SK-N-SH treated with all-trans-retinoic acid at 6 μM for 48 hours (cell line): ENCODE data around the gene PDCD1.

Source experiments
- ATAC-seq: fragments of 200-7000 bp; cut with Tn5 transposase; 3 replicates; pipeline ENCODE4 v1.9.1; 2020; ENCODE audit warnings: mild to moderate bottlenecking, moderate library complexity
- ARNTL ChIP-seq: fragments of 450-650 bp; formaldehyde crosslinking; IDR thresholded peaks from 2 replicates; pipeline ENCODE4 v1.5.0; 2020; ENCODE audit warnings: low read depth, mild to moderate bottlenecking, moderate library complexity, borderline replicate concordance
- BACH2 ChIP-seq: fragments of 250-450 bp; sonication (Bioruptor Pico); IDR thresholded peaks from 2 replicates; pipeline ENCODE4 v1.9.0; 2021; ENCODE audit warnings: mild to moderate bottlenecking, borderline replicate concordance
- CSDC2 ChIP-seq: fragments of 250-450 bp; sonication (Bioruptor Pico); IDR thresholded peaks from 2 replicates; pipeline ENCODE4 v1.5.0; 2020; ENCODE audit warnings: mild to moderate bottlenecking, moderate library complexity
- ESRRG ChIP-seq: fragments of 250-450 bp; sonication (Bioruptor Pico); IDR thresholded peaks from 2 replicates; pipeline ENCODE4 v1.6.1; 2021; ENCODE audit warnings: mild to moderate bottlenecking
- GLIS3 ChIP-seq: fragments of 250-450 bp; sonication (Bioruptor Pico); IDR thresholded peaks from 2 replicates; pipeline ENCODE4 v1.5.0; 2020; ENCODE audit warnings: mild to moderate bottlenecking, moderate library complexity
- ISL1 ChIP-seq: fragments of 250-450 bp; sonication (Bioruptor Pico); IDR thresholded peaks from 2 replicates; pipeline ENCODE4 v2.1.2; 2022; ENCODE audit warnings: mild to moderate bottlenecking, moderate library complexity
- OSR1 ChIP-seq: fragments of 250-450 bp; sonication (Bioruptor Pico); IDR thresholded peaks from 2 replicates; pipeline ENCODE4 v1.8.0; 2022; ENCODE audit warnings: moderate library complexity, mild to moderate bottlenecking, inconsistent platforms
- PPARA ChIP-seq: fragments of 250-450 bp; sonication (Bioruptor Pico); IDR thresholded peaks from 2 replicates; pipeline ENCODE4 v1.5.0; 2020; ENCODE audit warnings: mild to moderate bottlenecking, borderline replicate concordance
- RARB ChIP-seq: fragments of 250-450 bp; sonication (Bioruptor Pico); IDR thresholded peaks from 2 replicates; pipeline ENCODE4 v1.8.0; 2021; ENCODE audit warnings: mild to moderate bottlenecking, moderate library complexity
- SNAI2 ChIP-seq: fragments of 250-450 bp; sonication (Bioruptor Pico); IDR thresholded peaks from 2 replicates; pipeline ENCODE4 v1.5.0; 2020; ENCODE audit warnings: mild to moderate bottlenecking, moderate library complexity
- TCF4 ChIP-seq: fragments of 250-450 bp; sonication (Bioruptor Pico); IDR thresholded peaks from 2 replicates; pipeline ENCODE4 v1.8.0; 2021; ENCODE audit warnings: mild to moderate bottlenecking, moderate library complexity, borderline replicate concordance
- TOX ChIP-seq: fragments of 250-450 bp; sonication (Bioruptor Pico); IDR thresholded peaks from 2 replicates; pipeline ENCODE4 v1.8.0; 2021; ENCODE audit warnings: mild to moderate bottlenecking, moderate library complexity, borderline replicate concordance
- ZC3H10 ChIP-seq: fragments of 250-450 bp; sonication (Bioruptor Pico); IDR thresholded peaks from 2 replicates; pipeline ENCODE4 v1.5.1; 2021; ENCODE audit warnings: mild to moderate bottlenecking, moderate library complexity
- ZFP3 ChIP-seq: fragments of 250-450 bp; sonication (Bioruptor Pico); IDR thresholded peaks from 2 replicates; pipeline ENCODE4 v1.5.0; 2020; ENCODE audit warnings: mild to moderate bottlenecking, moderate library complexity
- ZFP30 ChIP-seq: fragments of 450-650 bp; formaldehyde crosslinking; IDR thresholded peaks from 2 replicates; pipeline ENCODE4 v1.5.0; 2022; ENCODE audit warnings: mild to moderate bottlenecking, moderate library complexity
- ZNF565 ChIP-seq: fragments of 450-650 bp; formaldehyde crosslinking; conservative IDR thresholded peaks from 2 replicates; pipeline ENCODE4 v1.5.0; 2020; ENCODE audit warnings: low read depth, mild to moderate bottlenecking, moderate library complexity
- ZNF70 ChIP-seq: fragments of 450-650 bp; formaldehyde crosslinking; IDR thresholded peaks from 2 replicates; pipeline ENCODE4 v1.5.0; 2020; ENCODE audit warnings: mild to moderate bottlenecking, moderate library complexity
- ZNF8 ChIP-seq: fragments of 450-650 bp; formaldehyde crosslinking; IDR thresholded peaks from 2 replicates; pipeline ENCODE4 v1.5.0; 2020; ENCODE audit warnings: mild to moderate bottlenecking, moderate library complexity
- TF ChIP-seq, protein P1 (sequence below): fragments of 250-450 bp; sonication (Bioruptor Pico); IDR thresholded peaks from 2 replicates; pipeline ENCODE4 v1.5.1; 2020; ENCODE audit warnings: low read depth, mild to moderate bottlenecking, moderate library complexity
- TF ChIP-seq, protein P2 (sequence below): fragments of 250-450 bp; sonication (Bioruptor Pico); IDR thresholded peaks from 2 replicates; pipeline ENCODE4 v1.8.0; 2020; ENCODE audit warnings: mild to moderate bottlenecking, moderate library complexity, borderline replicate concordance
- TF ChIP-seq, protein P3 (sequence below): fragments of 250-450 bp; sonication (Bioruptor Pico); IDR thresholded peaks from 2 replicates; pipeline ENCODE4 v1.8.0; 2021; ENCODE audit warnings: low read depth, mild to moderate bottlenecking, moderate library complexity, borderline replicate concordance
- TF ChIP-seq, protein P4 (sequence below): fragments of 250-450 bp; sonication (Bioruptor Pico); IDR thresholded peaks from 2 replicates; pipeline ENCODE4 v1.5.0; 2020; ENCODE audit warnings: mild to moderate bottlenecking, moderate library complexity
- TF ChIP-seq, protein P5 (sequence below): fragments of 250-450 bp; sonication (Bioruptor Pico); IDR thresholded peaks from 2 replicates; pipeline ENCODE4 v1.5.1; 2021; ENCODE audit warnings: mild to moderate bottlenecking, moderate library complexity

PDCD1 gene

DNA sequence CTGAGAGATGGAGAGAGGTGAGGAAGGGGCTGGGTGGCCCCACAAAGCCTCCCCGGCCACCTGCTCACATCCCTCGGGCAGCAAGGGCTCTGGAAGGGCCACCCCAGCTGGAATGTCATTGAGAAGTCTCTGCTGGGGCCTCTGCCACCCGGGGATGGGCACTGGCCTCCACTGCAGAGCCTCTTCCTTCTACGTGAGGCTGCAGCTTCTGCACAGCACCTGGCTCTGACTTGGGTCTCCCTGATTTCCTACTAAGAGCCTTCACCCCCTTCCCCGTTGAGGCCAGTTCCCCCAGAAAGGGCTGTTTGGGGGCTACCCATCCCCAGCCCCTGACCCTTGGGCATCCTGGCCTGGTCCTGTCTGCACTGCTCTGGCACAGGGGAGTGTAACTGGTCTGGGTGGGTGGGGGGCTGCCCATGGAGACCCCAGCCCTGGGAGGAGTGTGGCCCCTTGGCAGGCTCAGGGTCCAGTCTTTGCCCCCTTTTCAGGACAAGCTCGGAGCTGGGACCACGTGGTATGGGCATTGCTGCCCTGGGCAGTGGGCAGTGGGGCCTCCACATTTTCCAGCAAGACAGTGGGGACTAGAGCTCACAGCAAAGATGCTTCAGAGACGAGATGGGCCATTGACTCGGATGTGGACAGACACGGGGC, 5.6 kb downstream of the PDCD1 start:
- no peak for ATAC-seq
- TF ChIP-seq TCF4 (no peak), ISL1 (CRISPR knock-in tag) (no peak)
- TF ChIP-seq, protein P1, sequence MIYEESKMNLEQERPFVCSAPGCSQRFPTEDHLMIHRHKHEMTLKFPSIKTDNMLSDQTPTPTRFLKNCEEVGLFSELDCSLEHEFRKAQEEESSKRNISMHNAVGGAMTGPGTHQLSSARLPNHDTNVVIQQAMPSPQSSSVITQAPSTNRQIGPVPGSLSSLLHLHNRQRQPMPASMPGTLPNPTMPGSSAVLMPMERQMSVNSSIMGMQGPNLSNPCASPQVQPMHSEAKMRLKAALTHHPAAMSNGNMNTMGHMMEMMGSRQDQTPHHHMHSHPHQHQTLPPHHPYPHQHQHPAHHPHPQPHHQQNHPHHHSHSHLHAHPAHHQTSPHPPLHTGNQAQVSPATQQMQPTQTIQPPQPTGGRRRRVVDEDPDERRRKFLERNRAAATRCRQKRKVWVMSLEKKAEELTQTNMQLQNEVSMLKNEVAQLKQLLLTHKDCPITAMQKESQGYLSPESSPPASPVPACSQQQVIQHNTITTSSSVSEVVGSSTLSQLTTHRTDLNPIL (CRISPR knock-in tag) = no peak

DNA sequence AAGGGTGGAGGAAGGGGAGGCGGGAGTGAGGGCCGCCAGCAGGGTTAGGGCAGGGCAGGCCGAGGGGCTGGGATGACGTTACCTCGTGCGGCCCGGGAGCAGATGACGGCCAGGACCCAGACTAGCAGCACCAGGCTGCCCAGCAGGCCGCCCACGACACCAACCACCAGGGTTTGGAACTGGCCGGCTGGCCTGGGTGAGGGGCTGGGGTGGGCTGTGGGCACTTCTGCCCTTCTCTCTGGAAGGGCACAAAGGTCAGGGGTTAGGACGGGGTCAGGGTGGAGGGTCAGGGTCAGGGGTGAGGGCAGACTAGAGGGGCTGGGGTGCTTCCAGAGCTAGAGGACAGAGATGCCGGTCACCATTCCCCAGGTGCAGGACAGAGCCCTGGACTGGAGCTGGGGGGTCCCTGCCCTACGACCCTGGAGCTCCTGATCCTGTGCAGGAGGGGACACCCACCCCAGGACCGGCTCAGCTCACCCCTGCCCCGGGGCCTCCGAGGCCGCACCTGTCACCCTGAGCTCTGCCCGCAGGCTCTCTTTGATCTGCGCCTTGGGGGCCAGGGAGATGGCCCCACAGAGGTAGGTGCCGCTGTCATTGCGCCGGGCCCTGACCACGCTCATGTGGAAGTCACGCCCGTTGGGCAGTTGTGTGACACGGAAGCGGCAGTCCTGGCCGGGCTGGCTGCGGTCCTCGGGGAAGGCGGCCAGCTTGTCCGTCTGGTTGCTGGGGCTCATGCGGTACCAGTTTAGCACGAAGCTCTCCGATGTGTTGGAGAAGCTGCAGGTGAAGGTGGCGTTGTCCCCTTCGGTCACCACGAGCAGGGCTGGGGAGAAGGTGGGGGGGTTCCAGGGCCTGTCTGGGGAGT, 6.3 kb downstream of the PDCD1 start:
- no peak for TF ChIP-seq SNAI2 (CRISPR knock-in tag)
- no peak for TF ChIP-seq ESRRG (CRISPR knock-in tag)
- no peak for TF ChIP-seq TOX (CRISPR knock-in tag)
- TF ChIP-seq ZFP3 = no peak
- no peak for TF ChIP-seq BACH2
- TF ChIP-seq ISL1 (CRISPR knock-in tag) = no peak
- TF ChIP-seq, protein P2, sequence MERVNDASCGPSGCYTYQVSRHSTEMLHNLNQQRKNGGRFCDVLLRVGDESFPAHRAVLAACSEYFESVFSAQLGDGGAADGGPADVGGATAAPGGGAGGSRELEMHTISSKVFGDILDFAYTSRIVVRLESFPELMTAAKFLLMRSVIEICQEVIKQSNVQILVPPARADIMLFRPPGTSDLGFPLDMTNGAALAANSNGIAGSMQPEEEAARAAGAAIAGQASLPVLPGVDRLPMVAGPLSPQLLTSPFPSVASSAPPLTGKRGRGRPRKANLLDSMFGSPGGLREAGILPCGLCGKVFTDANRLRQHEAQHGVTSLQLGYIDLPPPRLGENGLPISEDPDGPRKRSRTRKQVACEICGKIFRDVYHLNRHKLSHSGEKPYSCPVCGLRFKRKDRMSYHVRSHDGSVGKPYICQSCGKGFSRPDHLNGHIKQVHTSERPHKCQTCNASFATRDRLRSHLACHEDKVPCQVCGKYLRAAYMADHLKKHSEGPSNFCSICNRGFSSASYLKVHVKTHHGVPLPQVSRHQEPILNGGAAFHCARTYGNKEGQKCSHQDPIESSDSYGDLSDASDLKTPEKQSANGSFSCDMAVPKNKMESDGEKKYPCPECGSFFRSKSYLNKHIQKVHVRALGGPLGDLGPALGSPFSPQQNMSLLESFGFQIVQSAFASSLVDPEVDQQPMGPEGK (CRISPR knock-in tag) = no peak
- TF ChIP-seq ZNF70 = no peak
- TF ChIP-seq GLIS3 (CRISPR knock-in tag) = no peak
- TF ChIP-seq OSR1 = no peak
- TF ChIP-seq ARNTL (CRISPR knock-in tag) = no peak
- no peak for TF ChIP-seq PPARA (CRISPR knock-in tag)
- ATAC-seq = no peak

DNA sequence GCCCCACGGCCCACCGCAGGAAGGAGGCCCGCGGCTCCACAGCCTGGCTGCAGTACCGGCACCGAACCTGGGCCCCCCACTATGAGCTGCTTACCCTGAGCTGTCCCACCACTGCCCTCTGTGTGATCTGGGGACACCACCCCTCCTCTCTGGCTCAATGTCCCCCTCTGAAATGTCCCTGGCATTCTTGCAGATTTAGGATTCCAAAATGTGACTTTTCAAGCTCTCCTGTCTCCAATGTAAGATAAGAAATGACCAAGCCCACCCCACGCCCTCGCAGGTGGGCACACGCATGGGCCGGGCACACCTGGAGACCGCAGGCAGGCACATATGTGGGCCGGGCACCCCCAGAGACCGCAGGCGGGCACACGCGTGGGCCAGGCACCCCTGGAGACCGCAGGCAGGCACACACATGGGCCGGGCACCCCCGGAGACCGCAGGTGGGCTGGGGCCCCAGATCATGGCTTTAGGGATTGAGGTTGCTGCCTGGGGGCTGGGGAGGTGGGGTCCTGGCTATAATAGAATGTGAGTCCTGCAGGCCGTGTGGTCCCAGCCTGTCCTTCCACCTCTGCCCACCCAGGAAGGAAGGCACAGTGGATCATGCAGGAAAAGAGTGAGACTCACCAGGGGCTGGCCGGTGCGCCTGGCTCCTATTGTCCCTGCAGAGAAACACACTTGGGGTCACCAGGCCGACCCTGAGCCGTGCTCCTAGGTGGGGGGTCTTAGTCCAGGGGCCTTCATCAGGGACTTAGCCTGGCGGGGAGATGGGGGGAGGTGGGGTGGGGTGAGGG, 7.2 kb downstream of the PDCD1 start:
- no peak for ATAC-seq
- no peak for TF ChIP-seq ESRRG (CRISPR knock-in tag)
- TF ChIP-seq, protein P3, sequence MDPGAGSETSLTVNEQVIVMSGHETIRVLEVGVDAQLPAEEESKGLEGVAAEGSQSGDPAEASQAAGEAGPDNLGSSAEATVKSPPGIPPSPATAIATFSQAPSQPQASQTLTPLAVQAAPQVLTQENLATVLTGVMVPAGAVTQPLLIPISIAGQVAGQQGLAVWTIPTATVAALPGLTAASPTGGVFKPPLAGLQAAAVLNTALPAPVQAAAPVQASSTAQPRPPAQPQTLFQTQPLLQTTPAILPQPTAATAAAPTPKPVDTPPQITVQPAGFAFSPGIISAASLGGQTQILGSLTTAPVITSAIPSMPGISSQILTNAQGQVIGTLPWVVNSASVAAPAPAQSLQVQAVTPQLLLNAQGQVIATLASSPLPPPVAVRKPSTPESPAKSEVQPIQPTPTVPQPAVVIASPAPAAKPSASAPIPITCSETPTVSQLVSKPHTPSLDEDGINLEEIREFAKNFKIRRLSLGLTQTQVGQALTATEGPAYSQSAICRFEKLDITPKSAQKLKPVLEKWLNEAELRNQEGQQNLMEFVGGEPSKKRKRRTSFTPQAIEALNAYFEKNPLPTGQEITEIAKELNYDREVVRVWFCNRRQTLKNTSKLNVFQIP (CRISPR knock-in tag) = no peak
- TF ChIP-seq TOX (CRISPR knock-in tag) = no peak
- TF ChIP-seq OSR1 = no peak
- no peak for TF ChIP-seq CSDC2
- TF ChIP-seq BACH2 = no peak
- TF ChIP-seq ZNF565 (CRISPR knock-in tag) = no peak
- no peak for TF ChIP-seq ARNTL (CRISPR knock-in tag)
- TF ChIP-seq TCF4 = no peak
- no peak for TF ChIP-seq RARB (CRISPR knock-in tag)
- no peak for TF ChIP-seq GLIS3 (CRISPR knock-in tag)
- TF ChIP-seq SNAI2 (CRISPR knock-in tag) = no peak
- no peak for TF ChIP-seq PPARA (CRISPR knock-in tag)
- no peak for TF ChIP-seq ZFP3
- TF ChIP-seq, protein P4, sequence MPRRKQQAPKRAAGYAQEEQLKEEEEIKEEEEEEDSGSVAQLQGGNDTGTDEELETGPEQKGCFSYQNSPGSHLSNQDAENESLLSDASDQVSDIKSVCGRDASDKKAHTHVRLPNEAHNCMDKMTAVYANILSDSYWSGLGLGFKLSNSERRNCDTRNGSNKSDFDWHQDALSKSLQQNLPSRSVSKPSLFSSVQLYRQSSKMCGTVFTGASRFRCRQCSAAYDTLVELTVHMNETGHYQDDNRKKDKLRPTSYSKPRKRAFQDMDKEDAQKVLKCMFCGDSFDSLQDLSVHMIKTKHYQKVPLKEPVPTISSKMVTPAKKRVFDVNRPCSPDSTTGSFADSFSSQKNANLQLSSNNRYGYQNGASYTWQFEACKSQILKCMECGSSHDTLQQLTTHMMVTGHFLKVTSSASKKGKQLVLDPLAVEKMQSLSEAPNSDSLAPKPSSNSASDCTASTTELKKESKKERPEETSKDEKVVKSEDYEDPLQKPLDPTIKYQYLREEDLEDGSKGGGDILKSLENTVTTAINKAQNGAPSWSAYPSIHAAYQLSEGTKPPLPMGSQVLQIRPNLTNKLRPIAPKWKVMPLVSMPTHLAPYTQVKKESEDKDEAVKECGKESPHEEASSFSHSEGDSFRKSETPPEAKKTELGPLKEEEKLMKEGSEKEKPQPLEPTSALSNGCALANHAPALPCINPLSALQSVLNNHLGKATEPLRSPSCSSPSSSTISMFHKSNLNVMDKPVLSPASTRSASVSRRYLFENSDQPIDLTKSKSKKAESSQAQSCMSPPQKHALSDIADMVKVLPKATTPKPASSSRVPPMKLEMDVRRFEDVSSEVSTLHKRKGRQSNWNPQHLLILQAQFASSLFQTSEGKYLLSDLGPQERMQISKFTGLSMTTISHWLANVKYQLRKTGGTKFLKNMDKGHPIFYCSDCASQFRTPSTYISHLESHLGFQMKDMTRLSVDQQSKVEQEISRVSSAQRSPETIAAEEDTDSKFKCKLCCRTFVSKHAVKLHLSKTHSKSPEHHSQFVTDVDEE = no peak
- TF ChIP-seq, protein P1 (CRISPR knock-in tag) = no peak
- TF ChIP-seq, protein P5, sequence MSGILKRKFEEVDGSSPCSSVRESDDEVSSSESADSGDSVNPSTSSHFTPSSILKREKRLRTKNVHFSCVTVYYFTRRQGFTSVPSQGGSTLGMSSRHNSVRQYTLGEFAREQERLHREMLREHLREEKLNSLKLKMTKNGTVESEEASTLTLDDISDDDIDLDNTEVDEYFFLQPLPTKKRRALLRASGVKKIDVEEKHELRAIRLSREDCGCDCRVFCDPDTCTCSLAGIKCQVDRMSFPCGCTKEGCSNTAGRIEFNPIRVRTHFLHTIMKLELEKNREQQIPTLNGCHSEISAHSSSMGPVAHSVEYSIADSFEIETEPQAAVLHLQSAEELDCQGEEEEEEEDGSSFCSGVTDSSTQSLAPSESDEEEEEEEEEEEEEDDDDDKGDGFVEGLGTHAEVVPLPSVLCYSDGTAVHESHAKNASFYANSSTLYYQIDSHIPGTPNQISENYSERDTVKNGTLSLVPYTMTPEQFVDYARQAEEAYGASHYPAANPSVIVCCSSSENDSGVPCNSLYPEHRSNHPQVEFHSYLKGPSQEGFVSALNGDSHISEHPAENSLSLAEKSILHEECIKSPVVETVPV (CRISPR knock-in tag) = no peak
- TF ChIP-seq ZNF8 (CRISPR knock-in tag) = no peak
- no peak for TF ChIP-seq ZC3H10 (CRISPR knock-in tag)
- TF ChIP-seq ZFP30 (CRISPR knock-in tag) = no peak
